ENCODE measurements around the gene OPCML. TPM values are rescaled to one million over a fixed set of nuclear protein-coding genes. Genes with fewer than 3 reads are reported as not detected.

OPCML gene
- total RNA-seq, 1 donor from 2014 or later, result 0.61 TPM

DNA sequence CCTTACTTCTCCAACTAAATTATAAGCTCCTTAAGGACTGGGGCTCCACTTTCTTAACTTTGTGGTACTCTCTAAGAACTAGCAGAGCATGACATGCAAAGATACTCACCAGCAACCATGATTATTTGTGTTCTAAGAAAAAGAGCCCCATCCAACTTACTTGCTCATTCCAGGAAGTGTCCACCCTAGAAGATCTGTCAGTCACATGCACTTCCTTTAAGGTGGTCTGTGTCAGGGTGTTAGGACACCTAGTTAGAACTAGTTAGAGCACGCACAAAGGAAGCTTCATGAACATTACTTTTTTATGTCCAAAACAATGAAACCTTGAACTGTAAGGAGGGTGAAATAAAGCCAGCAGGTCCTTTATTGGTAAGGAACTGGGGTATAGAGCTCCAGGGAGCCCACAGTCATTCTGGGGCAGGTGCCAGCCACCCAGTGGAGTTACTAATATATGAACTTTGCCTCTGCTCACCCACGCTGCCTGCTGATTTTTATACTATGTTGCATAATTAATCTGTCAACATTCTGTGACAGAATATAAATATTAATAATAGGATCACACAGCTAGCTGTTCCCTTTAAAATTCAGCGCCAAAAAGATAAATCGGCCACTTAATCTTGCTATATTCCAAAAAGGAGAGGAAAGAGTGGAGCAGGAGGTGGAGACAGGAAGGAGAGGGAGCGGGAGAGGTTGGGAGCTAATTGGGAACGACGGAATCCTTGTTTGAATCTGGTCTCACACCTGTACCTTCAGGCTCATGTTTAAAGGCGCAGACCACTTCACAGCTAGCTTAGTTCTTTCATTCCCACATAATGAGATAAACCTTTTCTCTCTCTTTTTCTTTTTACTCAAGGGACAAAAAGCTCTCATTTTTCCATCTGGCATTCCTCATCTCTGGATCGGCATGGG is 755.0 kb downstream of the OPCML start:
- DNase-seq, result no peak
- Mint-ChIP-seq H3K27me3 (ENCODE audit: unreplicated experiment) (no peaks in the 10 kb centered on the region), H3K27ac (ENCODE audit: unreplicated experiment) (no peak overlapping the region), H3K4me1 (ENCODE audit: low read depth, unreplicated experiment) (peaks cover under 1% of the 10 kb centered on the region), H3K4me3 (ENCODE audit: unreplicated experiment) (no peak overlapping the region), H3K36me3 (ENCODE audit: unreplicated experiment) (no peaks in the 10 kb centered on the region), H3K9me3 (ENCODE audit: unreplicated experiment) (peaks cover 1% of the 10 kb centered on the region)
- TF ChIP-seq, protein P1, sequence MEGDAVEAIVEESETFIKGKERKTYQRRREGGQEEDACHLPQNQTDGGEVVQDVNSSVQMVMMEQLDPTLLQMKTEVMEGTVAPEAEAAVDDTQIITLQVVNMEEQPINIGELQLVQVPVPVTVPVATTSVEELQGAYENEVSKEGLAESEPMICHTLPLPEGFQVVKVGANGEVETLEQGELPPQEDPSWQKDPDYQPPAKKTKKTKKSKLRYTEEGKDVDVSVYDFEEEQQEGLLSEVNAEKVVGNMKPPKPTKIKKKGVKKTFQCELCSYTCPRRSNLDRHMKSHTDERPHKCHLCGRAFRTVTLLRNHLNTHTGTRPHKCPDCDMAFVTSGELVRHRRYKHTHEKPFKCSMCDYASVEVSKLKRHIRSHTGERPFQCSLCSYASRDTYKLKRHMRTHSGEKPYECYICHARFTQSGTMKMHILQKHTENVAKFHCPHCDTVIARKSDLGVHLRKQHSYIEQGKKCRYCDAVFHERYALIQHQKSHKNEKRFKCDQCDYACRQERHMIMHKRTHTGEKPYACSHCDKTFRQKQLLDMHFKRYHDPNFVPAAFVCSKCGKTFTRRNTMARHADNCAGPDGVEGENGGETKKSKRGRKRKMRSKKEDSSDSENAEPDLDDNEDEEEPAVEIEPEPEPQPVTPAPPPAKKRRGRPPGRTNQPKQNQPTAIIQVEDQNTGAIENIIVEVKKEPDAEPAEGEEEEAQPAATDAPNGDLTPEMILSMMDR (IDR thresholded peaks at IDR 0.05; ENCODE audit: partially characterized antibody, unreplicated experiment), result no peak

DNA sequence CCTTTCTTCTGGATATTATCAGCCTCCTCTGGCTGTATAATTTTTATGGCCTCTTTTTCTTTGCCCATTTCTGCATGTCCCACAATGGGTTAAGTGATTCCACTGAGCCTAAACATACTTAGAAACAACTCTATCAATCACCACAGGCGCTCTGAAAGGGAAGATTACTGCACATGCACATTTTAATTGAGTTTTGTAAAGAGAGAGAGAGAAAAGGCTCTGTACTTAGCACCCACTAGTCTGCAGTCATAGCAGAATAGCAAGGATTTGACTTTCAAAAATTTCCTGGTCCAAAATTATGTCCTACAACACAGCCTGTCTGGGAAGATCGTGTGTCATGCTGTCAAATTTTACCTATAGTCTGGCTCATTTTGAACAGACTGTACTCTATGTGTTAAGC is 758.5 kb downstream of the OPCML start:
- TF ChIP-seq, protein P1 (IDR thresholded peaks at IDR 0.05; ENCODE audit: partially characterized antibody, unreplicated experiment), result no peak
- H3K4me3 Mint-ChIP-seq (ENCODE audit: unreplicated experiment), result no peak overlapping the region
- no peaks in the 10 kb centered on the region for H3K27me3 Mint-ChIP-seq (ENCODE audit: unreplicated experiment)
- H3K27ac Mint-ChIP-seq (ENCODE audit: unreplicated experiment), result no peak overlapping the region
- no peaks in the 10 kb centered on the region for H3K36me3 Mint-ChIP-seq (ENCODE audit: unreplicated experiment)
- peaks cover 3% of the 10 kb centered on the region for H3K9me3 Mint-ChIP-seq (ENCODE audit: unreplicated experiment)
- peaks cover 6% of the 10 kb centered on the region for H3K4me1 Mint-ChIP-seq (ENCODE audit: low read depth, unreplicated experiment)
- no peak for DNase-seq

DNA sequence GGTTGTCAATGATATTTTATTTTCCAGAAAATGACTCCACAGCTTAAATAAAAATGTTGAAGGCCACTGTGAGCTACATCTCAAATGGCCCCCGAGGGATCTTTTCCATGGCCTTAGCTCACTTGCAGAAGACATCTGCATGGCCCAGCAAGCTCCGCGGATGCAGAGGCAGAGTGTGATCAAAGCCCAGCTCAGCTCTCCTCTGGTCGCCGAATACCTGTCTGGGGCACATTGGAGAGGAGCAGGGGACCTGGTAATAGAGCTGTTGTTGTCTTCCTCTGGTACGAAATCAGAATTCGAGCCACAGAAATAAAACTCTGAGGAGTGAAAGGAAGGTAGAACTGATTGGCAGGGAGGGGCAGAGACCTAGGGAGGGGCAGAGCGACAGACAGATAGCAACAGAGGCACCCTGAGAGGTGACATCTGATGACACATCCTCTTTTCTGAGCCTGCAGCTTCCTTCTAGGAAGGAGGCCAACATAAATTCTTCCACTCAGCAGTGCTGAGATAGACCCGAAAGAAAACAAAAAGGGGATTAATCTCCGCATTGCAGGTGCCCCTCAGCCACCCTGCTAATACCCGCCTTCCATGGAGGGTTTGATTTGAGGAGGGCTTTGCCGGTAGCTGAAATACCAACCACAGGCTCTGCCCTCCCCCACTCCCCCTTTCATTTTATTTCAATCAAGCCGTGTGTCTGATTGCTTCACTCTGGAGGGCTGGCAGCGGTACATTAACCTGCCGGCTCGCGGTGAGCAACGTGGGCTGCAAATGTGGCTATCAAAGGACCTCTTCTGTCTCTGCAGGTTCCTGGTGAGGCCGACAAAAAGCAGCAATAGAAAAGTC is 759.4 kb downstream of the OPCML start:
- Mint-ChIP-seq H3K4me3 (ENCODE audit: unreplicated experiment) (no peak overlapping the region), H3K27me3 (ENCODE audit: unreplicated experiment) (no peaks in the 10 kb centered on the region), H3K9me3 (ENCODE audit: unreplicated experiment) (peaks cover 3% of the 10 kb centered on the region), H3K36me3 (ENCODE audit: unreplicated experiment) (no peaks in the 10 kb centered on the region), H3K27ac (ENCODE audit: unreplicated experiment) (no peak overlapping the region), H3K4me1 (ENCODE audit: low read depth, unreplicated experiment) (peaks cover 6% of the 10 kb centered on the region)
- no peak for DNase-seq
- TF ChIP-seq, protein P1 (IDR thresholded peaks at IDR 0.05; ENCODE audit: partially characterized antibody, unreplicated experiment), result no peak

DNA sequence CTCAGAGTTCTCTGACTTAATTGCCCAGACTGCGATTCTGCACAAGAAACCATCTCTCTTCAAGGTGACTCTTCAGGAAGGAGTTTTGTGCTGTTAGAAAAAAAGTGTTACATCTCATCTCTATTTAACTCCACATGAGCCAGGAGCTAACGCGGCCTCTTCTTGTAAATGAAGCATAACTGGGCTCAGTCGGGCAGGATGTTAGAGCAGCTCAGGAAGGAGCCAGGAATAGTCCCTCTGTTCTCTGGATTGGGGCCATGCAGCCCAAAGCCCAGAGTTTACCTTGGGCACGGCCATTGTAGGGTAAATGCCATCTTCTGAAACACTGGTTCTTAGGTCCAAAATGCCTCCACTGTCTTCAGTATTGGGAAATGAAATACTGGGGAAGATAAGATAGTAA is 760.6 kb downstream of the OPCML start:
- DNase-seq, result no peak
- no peak overlapping the region for H3K4me3 Mint-ChIP-seq (ENCODE audit: unreplicated experiment)
- peaks cover 3% of the 10 kb centered on the region for H3K9me3 Mint-ChIP-seq (ENCODE audit: unreplicated experiment)
- peaks cover 6% of the 10 kb centered on the region for H3K4me1 Mint-ChIP-seq (ENCODE audit: low read depth, unreplicated experiment)
- no peaks in the 10 kb centered on the region for H3K27me3 Mint-ChIP-seq (ENCODE audit: unreplicated experiment)
- TF ChIP-seq, protein P1 (IDR thresholded peaks at IDR 0.05; ENCODE audit: partially characterized antibody, unreplicated experiment), result no peak
- no peak overlapping the region for H3K27ac Mint-ChIP-seq (ENCODE audit: unreplicated experiment)
- H3K36me3 Mint-ChIP-seq (ENCODE audit: unreplicated experiment), result no peaks in the 10 kb centered on the region
